GM08714 (cell line): Measurements from ENCODE around the gene NBAS.
"Not testable (repeated sequence)": the region's sequence is repeated elsewhere in the genome, so short reads cannot be mapped to it uniquely, and the experiment has no call there.

Experiments used
- H3K4me3 ChIP-seq: fragments of 200-500 bp; sonication (Bioruptor generic); 2 replicates; pipeline ENCODE4 v1.5.1; 2014; ENCODE audit warnings: mild to moderate bottlenecking, low read length, inconsistent platforms
- ZNF274 ChIP-seq: IDR thresholded peaks from 2 replicates; pipeline ENCODE4 v1.6.1; 2012; ENCODE audit warnings: mild to moderate bottlenecking, low read depth, low read length

The NBAS gene

DNA sequence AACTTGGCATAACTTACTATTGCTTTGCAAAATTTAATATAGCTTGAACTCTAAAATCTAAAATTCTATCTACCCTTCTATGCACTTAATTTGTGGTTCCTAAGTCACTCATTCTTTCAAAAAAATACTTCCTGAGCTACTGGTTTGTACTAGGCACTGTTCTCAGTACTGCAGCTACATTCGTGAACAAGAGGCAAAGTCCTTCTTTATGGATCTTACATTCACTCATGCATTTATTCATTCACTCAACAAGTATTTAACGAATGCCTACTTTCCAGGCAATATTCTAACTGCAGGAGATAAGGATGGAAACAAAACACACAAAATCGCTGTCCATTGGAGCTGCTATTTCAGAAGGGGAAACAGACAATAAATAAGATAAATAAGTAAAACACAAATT lies 104.8 kb downstream of the NBAS start:
- TF ChIP-seq ZNF274, result no peak
- no peak overlapping the region for H3K4me3 ChIP-seq

GRCh38 chr2:15450808-15451207 lies 110.3 kb downstream of the NBAS start:
- no peak for TF ChIP-seq ZNF274
- no peak overlapping the region for H3K4me3 ChIP-seq

DNA sequence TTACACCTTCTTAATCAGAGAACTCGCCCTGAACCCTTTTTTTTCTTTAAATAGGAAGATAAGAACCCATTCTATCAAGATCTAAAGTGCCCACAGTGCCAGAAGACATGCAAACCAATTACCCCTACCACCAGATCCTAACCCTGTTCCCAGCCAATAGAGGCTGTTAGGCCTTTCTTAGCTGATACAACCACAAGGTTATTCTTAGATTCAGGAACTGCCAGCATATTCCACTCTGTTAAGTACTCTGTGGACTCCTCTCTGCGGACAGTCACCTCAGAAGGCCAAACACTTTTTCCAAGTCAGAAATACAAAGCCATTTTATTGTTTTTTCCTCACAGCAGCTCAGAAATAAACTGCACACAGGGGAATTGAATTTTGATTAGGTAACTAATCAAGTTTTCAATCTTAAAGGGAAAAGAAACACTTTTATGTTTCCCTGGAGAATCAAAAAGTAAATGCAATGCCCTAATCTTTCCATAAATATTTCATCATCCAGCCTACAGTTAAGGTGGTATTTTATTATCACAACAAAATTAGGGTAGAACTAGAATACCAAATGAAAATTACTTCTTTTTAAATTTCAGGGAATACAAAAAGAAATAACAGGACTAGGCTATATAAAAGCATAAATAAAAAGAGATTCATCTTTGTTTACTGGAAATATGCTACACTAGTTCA lies 111.4 kb downstream of the NBAS start:
- H3K4me3 ChIP-seq, result no peak overlapping the region
- no peak for TF ChIP-seq ZNF274

DNA sequence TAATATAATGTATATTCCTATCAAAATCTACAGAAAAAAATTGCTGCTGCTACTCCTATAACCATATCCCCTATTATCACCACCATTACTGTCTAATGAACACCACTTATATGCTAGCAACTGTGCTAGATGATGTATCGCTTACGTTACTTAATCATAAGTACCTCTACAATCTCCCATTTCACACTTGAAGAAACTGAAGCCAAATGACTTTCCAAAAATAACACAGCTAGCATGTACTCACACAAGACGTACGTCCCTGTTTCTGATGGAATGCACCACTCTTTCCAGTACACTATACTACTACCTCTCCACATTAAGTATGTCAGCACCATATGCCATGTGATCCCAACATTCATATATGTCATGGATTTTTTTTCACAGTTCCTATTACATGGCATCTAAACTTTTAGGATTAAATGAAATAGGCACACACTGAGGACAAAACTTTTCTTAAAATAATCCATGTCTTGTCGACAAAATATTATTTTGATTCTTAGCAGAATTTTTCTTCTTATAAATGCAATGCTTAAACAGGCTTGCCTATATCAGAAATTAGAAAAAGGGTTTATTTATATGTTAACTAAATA lies 112.8 kb downstream of the NBAS start:
- TF ChIP-seq ZNF274, result no peak

DNA sequence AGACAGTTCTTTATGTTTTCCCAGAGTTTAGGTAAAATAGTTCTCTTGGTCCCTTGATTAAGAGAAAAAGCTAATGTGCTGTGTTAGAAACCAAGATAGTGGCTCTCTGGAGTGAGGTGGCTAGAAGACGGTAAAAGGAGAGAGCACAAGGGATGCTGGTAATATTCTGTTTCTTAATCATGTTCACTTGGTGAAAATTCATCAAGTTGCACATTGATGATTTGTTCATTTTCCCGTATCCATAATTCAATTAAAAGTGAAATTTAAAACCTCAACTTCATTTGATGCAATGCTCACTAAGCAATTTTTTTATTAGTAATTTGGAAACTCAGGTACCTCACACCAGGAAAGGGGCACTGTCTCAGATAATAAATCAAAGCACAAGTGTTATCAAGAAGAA lies 113.8 kb downstream of the NBAS start:
- no peak for TF ChIP-seq ZNF274
- no peak overlapping the region for H3K4me3 ChIP-seq

More for the DNA sequence above, 112.8 kb downstream of the NBAS start:
- no peak overlapping the region for H3K4me3 ChIP-seq

GRCh38 chr2:15446961-15447360 lies 114.2 kb downstream of the NBAS start:
- TF ChIP-seq ZNF274, result no peak
- H3K4me3 ChIP-seq, result no peak overlapping the region

DNA sequence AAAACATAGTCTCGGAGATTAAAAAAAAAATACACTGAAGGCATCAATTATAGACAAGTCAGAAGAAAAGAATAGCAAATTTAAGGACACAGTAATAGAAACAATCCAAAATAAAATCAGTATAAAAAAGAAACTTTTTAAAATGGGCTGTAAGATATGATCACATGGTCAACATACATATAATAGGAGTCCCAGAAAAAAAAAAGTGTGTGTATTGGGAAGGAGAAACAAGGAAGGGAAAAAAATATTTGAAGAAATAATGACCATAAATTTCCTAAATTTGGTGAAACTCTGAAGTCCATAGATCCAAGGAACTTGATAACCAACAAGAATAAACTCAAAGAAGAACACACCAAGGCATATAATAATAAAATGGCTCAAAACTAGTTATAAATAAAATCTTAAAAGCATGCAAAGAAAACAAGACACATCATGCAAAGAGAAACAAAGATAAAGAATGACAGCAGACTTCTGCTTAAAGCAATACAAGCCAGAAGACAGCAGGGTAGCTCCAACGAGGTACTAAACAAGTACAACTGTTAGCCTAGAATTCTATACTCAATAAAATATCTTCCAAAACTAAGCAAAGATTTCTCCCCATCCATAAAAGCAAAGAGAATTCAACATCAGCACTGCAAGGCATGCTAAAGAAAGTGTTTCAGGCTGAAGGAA lies 115.1 kb downstream of the NBAS start:
- H3K4me3 ChIP-seq, result no peak overlapping the region

GRCh38 chr2:15439768-15440524 lies 121.2 kb downstream of the NBAS start:
- not testable (repeated sequence) for H3K4me3 ChIP-seq

More for the DNA sequence above, 115.1 kb downstream of the NBAS start:
- TF ChIP-seq ZNF274, result no peak

DNA sequence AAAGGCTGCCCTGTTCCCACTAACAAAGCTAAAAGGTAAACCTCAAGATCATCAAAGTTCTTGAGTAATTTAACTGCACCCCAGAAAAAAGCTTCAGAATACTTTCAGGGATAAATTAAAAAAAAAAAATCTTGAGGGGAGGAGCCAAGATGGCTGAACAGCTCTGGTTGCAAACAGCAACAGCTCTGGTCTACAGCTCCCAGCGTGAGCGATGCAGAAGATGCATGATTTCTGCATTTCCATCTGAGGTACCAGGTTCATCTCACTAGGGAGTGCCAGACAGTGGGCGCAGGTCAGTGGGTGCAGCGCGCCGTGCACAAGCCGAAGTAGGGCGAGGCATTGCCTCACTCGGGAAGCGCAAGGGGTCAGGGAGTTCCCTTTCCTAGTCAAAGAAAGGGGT lies 121.8 kb downstream of the NBAS start:
- H3K4me3 ChIP-seq, result not testable (repeated sequence)

DNA sequence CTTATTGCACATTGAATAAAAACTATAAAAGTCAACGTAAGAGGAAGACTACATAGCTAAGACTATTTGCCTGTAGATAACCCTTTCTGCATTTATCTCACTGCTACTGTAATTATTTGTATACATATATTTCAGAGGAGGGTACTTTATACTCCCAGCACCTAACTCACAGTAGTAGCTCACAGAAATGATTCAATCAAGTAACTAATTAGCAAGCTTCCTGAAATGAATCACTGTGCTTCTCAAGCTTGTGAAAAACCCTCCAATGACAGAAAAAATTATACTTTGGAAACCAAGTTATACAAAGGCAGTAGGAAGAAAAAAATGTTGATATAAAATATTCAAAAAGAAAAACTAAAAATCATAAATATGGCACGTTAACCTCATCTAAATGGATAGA lies 124.9 kb downstream of the NBAS start:
- H3K4me3 ChIP-seq, result no peak overlapping the region
- TF ChIP-seq ZNF274, result no peak

GRCh38 chr2:15435474-15435873 lies 125.7 kb downstream of the NBAS start:
- TF ChIP-seq ZNF274, result no peak
- H3K4me3 ChIP-seq, result no peak overlapping the region

DNA sequence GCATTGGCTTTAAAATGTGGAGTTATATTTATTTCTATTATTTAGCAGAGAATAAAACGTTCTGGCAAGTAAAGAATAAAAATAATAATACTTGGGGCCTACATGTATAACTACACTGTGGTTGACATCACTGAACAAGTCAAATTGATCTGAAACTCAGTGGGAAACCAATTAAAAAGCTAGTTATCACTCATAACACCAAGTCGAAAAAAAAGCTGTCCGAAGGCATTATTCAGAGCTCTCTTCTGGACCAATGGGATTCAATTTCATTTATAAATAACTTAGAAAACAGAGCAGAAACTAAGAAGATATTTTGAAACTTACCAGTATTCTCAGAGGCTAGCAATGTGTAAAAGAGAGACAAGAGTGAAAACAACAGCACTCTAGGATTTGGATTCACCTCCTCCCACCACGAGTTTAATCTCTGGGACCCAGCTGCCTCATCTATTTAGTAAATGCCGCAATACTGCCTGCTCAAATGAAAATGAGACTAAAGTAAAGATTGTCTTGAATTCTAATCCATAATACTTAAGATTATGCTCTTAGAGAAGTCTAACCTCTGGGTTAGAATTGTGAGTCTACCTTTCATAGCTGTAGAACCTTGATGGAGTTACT lies 128.4 kb downstream of the NBAS start:
- TF ChIP-seq ZNF274, result no peak
- H3K4me3 ChIP-seq, result no peak overlapping the region

DNA sequence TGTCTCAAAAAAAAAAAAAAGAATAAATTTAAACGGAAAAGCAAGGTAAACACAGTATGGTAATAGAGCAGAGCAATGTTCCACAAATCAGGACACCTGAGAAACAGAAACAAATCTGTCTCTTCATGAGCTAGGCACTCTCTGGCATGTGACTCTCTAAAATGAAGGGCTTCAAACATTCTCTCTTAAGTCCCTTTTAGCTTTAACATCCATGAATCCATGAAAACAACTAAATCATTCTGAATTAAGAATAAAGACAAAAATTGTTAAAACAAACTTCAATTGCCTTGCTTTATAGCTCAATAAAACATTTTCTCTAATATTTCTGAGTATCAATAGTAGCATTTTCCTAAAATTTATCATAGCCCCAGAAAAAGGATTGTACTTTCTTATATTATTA lies 132.1 kb downstream of the NBAS start:
- no peak overlapping the region for H3K4me3 ChIP-seq
- TF ChIP-seq ZNF274, result no peak

GRCh38 chr2:15427987-15428386 lies 133.1 kb downstream of the NBAS start:
- TF ChIP-seq ZNF274, result no peak
- H3K4me3 ChIP-seq, result no peak overlapping the region
